ENCODE results near the gene C1orf167.
A peak's percentile ranks its signal among the peaks of the same experiment; 100 is the strongest.

Gene C1orf167

GRCh38 chr1:11783556-11783955 lies 21.6 kb downstream of the C1orf167 start:
- H3K9me3 ChIP-seq (ENCODE audit: control insufficient read depth, low read length), result no peaks in the 10 kb centered on the region

GRCh38 chr1:11784256-11784992 lies 22.4 kb downstream of the C1orf167 start:
- no peaks in the 10 kb centered on the region for H3K79me2 ChIP-seq
- no peak overlapping the region for H3K27ac ChIP-seq
- H3K4me3 ChIP-seq (ENCODE audit: low read depth, low read length), result no peak overlapping the region
- no peaks in the 10 kb centered on the region for H3K9me3 ChIP-seq (ENCODE audit: control insufficient read depth, low read length)
- no peak overlapping the region for H3K4me2 ChIP-seq (ENCODE audit: low read length)
- no peak for TF ChIP-seq CTCF (IDR thresholded peaks at IDR 0.05)
- peak overlapping the region; percentile 38 for H2AFZ ChIP-seq
- no peaks in the 10 kb centered on the region for H3K27me3 ChIP-seq (ENCODE audit: control insufficient read depth, insufficient read depth, low read length)
- no peak overlapping the region for H3K9ac ChIP-seq
- no peaks in the 10 kb centered on the region for H3K36me3 ChIP-seq (ENCODE audit: control insufficient read depth, insufficient read depth, low read length)
- peaks cover 13% of the 10 kb centered on the region for H3K4me1 ChIP-seq

More at GRCh38 chr1:11783556-11783955, 21.6 kb downstream of the C1orf167 start:
- no peak for TF ChIP-seq CTCF (IDR thresholded peaks at IDR 0.05)
- H3K27ac ChIP-seq, result no peak overlapping the region
- H3K36me3 ChIP-seq (ENCODE audit: control insufficient read depth, insufficient read depth, low read length), result no peaks in the 10 kb centered on the region
- H3K79me2 ChIP-seq, result no peaks in the 10 kb centered on the region
- no peak overlapping the region for H3K9ac ChIP-seq
- peaks cover 13% of the 10 kb centered on the region for H3K4me1 ChIP-seq
- no peak overlapping the region for H3K4me2 ChIP-seq (ENCODE audit: low read length)
- H3K27me3 ChIP-seq (ENCODE audit: control insufficient read depth, insufficient read depth, low read length), result no peaks in the 10 kb centered on the region
- no peak overlapping the region for H2AFZ ChIP-seq
- H3K4me3 ChIP-seq (ENCODE audit: low read depth, low read length), result no peak overlapping the region

GRCh38 chr1:11784993-11785769 lies 23.2 kb downstream of the C1orf167 start:
- peak overlapping the region; percentile 38 for H2AFZ ChIP-seq
- H3K27ac ChIP-seq, result no peak overlapping the region
- H3K4me2 ChIP-seq (ENCODE audit: low read length), result peak overlapping the region; percentile 34
- peaks cover 13% of the 10 kb centered on the region for H3K4me1 ChIP-seq
- no peak overlapping the region for H3K9ac ChIP-seq
- H3K27me3 ChIP-seq (ENCODE audit: control insufficient read depth, insufficient read depth, low read length), result no peaks in the 10 kb centered on the region
- no peak overlapping the region for H3K4me3 ChIP-seq (ENCODE audit: low read depth, low read length)
- no peaks in the 10 kb centered on the region for H3K9me3 ChIP-seq (ENCODE audit: control insufficient read depth, low read length)
- H3K36me3 ChIP-seq (ENCODE audit: control insufficient read depth, insufficient read depth, low read length), result no peaks in the 10 kb centered on the region
- TF ChIP-seq CTCF (IDR thresholded peaks at IDR 0.05), result peak; percentile 65
- no peaks in the 10 kb centered on the region for H3K79me2 ChIP-seq

GRCh38 chr1:11786168-11786567 lies 24.2 kb downstream of the C1orf167 start:
- TF ChIP-seq CTCF (IDR thresholded peaks at IDR 0.05), result no peak
- H3K9me3 ChIP-seq (ENCODE audit: control insufficient read depth, low read length), result no peaks in the 10 kb centered on the region
- peaks cover 13% of the 10 kb centered on the region for H3K4me1 ChIP-seq
- H3K4me2 ChIP-seq (ENCODE audit: low read length), result no peak overlapping the region
- no peaks in the 10 kb centered on the region for H3K36me3 ChIP-seq (ENCODE audit: control insufficient read depth, insufficient read depth, low read length)
- H3K27me3 ChIP-seq (ENCODE audit: control insufficient read depth, insufficient read depth, low read length), result no peaks in the 10 kb centered on the region
- no peak overlapping the region for H3K27ac ChIP-seq
- H3K4me3 ChIP-seq (ENCODE audit: low read depth, low read length), result no peak overlapping the region
- no peak overlapping the region for H3K9ac ChIP-seq
- H2AFZ ChIP-seq, result no peak overlapping the region
- H3K79me2 ChIP-seq, result no peaks in the 10 kb centered on the region

Measured in parathyroid adenoma (tissue), 2 donors.